ENCODE results near the gene DVL1. TPM values are rescaled to one million over a fixed set of nuclear protein-coding genes. Genes with fewer than 3 reads are reported as not detected.

The DVL1 gene
- total and polyA plus RNA-seq, 2 of the 13 experiments (the other 11 are each of a cell fraction or from before 2014, with no cell fraction given), result 30.8 to 60.4 TPM

- TF ChIP-seq ZNF740 (CRISPR knock-in tag; IDR thresholded peaks at IDR 0.05) (peak; percentile 57; the same call in 1 of the 2 replicates), MAZ (IDR thresholded peaks at IDR 0.05; ENCODE audit: borderline replicate concordance, low read depth, low read length) (peak; percentile 49; the same call in 1 of the 2 replicates), MAZ (CRISPR knock-in tag; IDR thresholded peaks at IDR 0.05; ENCODE audit: low read depth) (peak; percentile 43), RBFOX2 (IDR thresholded peaks at IDR 0.05; ENCODE audit: low read depth, low read length) (peak; percentile 72), GABPA (IDR thresholded peaks at IDR 0.05; ENCODE audit: low read depth, low read length) (no peak), GABPA (CRISPR knock-in tag; IDR thresholded peaks at IDR 0.05; ENCODE audit: low read depth) (peak; percentile 22; the same call in 1 of the 2 replicates), RXRB (CRISPR knock-in tag; IDR thresholded peaks at IDR 0.05; ENCODE audit: borderline replicate concordance) (no peak), HOXA3 (CRISPR knock-in tag; IDR thresholded peaks at IDR 0.05) (peak; percentile 8; the same call in 1 of the 2 replicates), ZBTB14 (CRISPR knock-in tag; IDR thresholded peaks at IDR 0.05) (peak; percentile 73), GABPB1 (CRISPR knock-in tag; IDR thresholded peaks at IDR 0.05) (peak; percentile 65), ZBTB2 (CRISPR knock-in tag; IDR thresholded peaks at IDR 0.05; ENCODE audit: low read depth) (0 out of 2 replicates have a peak, but pooled peaks have one; percentile 36), ZNF563 (CRISPR knock-in tag; IDR thresholded peaks at IDR 0.05) (0 out of 2 replicates have a peak, but pooled peaks have one; percentile 35), ETV6 (CRISPR knock-in tag; conservative IDR thresholded peaks at IDR 0.05) (no peak), ZBTB38 (CRISPR knock-in tag; IDR thresholded peaks at IDR 0.05) (peak; percentile 21; the same call in 1 of the 2 replicates), JUND (CRISPR knock-in tag; IDR thresholded peaks at IDR 0.05) (no peak), FOSL1 (CRISPR knock-in tag; IDR thresholded peaks at IDR 0.05; ENCODE audit: borderline replicate concordance) (no peak), TAF1 (CRISPR knock-in tag; IDR thresholded peaks at IDR 0.05) (0 out of 2 replicates have a peak, but pooled peaks have one; percentile 14), HES4 (CRISPR knock-in tag; IDR thresholded peaks at IDR 0.05; ENCODE audit: borderline replicate concordance) (0 out of 2 replicates have a peak, but pooled peaks have one; percentile 57), KDM2A (CRISPR knock-in tag; IDR thresholded peaks at IDR 0.05; ENCODE audit: borderline replicate concordance, low read depth) (peak; percentile 74), AGO2 (optimal IDR thresholded peaks at IDR 0.05; ENCODE audit: low read depth, low read length) (peak; percentile 84), ZNF691 (CRISPR knock-in tag; IDR thresholded peaks at IDR 0.05; ENCODE audit: borderline replicate concordance, low read depth) (peak; percentile 32; the same call in 1 of the 2 replicates)
Measured at GRCh38 chr1:1349256-1350012, at the start of gene DVL1 (continued).

Measured in HepG2 (cell line).